ENCODE results near the gene SPAM1.

- TF ChIP-seq POLR2A (IDR thresholded peaks at IDR 0.05) = no peak
- no peak for TF ChIP-seq CTCF (IDR thresholded peaks at IDR 0.05)
- no peak for TF ChIP-seq POLR2AphosphoS5 (IDR thresholded peaks at IDR 0.05)
Measured at GRCh38 chr7:124009321-124009720, 84.3 kb downstream of the SPAM1 start.

Data from prostate gland (tissue), 2 donors.